Measurements from ENCODE around the gene PSMB8. TPM values are rescaled to one million over a fixed set of nuclear protein-coding genes. Genes with fewer than 3 reads are reported as not detected.

The PSMB8 gene
- total RNA-seq, 2 donors from 2014 or later, result 15.4 to 29.2 TPM

- Histone ChIP-seq H3K4me1 (peaks cover 0 to 30% of the 10 kb centered on the region in 2 donors), H3K27me3 (no peaks in the 10 kb centered on the region), H3K27ac (peak overlapping the region; percentile 94 to 95), H3K9me3 (no peaks in the 10 kb centered on the region), H3K4me3 (peak overlapping the region; percentile 70 to 73), H3K36me3 (peaks cover 40% of the 10 kb centered on the region)
- DNase-seq (ENCODE audit: low spot score), result no peak
- no peak for TF ChIP-seq CTCF (IDR thresholded peaks at IDR 0.05)
Observed at GRCh38 chr6:32843331-32843978, 392 bp downstream of the PSMB8 start.

GRCh38 chr6:32842690-32843089 lies 1.2 kb downstream of the PSMB8 start:
- Histone ChIP-seq H3K9me3 (no peaks in the 10 kb centered on the region), H3K4me3 (no peak overlapping the region), H3K36me3 (peaks cover 33% of the 10 kb centered on the region), H3K27ac (peak overlapping the region; percentile 94 to 95), H3K27me3 (no peaks in the 10 kb centered on the region), H3K4me1 (peaks cover 0 to 33% of the 10 kb centered on the region in 2 donors)
- no peak for TF ChIP-seq CTCF (IDR thresholded peaks at IDR 0.05)
- DNase-seq (ENCODE audit: low spot score), result no peak

GRCh38 chr6:32842021-32842650 lies 1.7 kb downstream of the PSMB8 start:
- Histone ChIP-seq H3K27ac (no peak overlapping the region), H3K4me3 (no peak overlapping the region), H3K4me1 (peaks cover 0 to 38% of the 10 kb centered on the region in 2 donors), H3K36me3 (peaks cover 27% of the 10 kb centered on the region), H3K9me3 (no peaks in the 10 kb centered on the region), H3K27me3 (no peaks in the 10 kb centered on the region)
- no peak for TF ChIP-seq CTCF (IDR thresholded peaks at IDR 0.05)
- no peak for DNase-seq (ENCODE audit: low spot score)

- no peak overlapping the region for H3K4me3 ChIP-seq
- H3K4me1 ChIP-seq, result peaks cover 0 to 38% of the 10 kb centered on the region in 2 donors
- H3K27me3 ChIP-seq, result no peaks in the 10 kb centered on the region
- H3K36me3 ChIP-seq, result peaks cover 13% of the 10 kb centered on the region
- no peak for DNase-seq (ENCODE audit: low spot score)
- no peak for TF ChIP-seq CTCF (IDR thresholded peaks at IDR 0.05)
- no peak overlapping the region for H3K27ac ChIP-seq
- no peaks in the 10 kb centered on the region for H3K9me3 ChIP-seq
Observed at GRCh38 chr6:32840604-32841246, 3.1 kb downstream of the PSMB8 start.

GRCh38 chr6:32839356-32839755 lies 4.5 kb downstream of the PSMB8 start:
- H3K27ac ChIP-seq, result peak overlapping the region; percentile 97 to 98
- H3K4me1 ChIP-seq, result peaks cover 0 to 26% of the 10 kb centered on the region in 2 donors
- H3K9me3 ChIP-seq, result no peaks in the 10 kb centered on the region
- DNase-seq (ENCODE audit: low spot score), result no peak
- no peak for TF ChIP-seq CTCF (IDR thresholded peaks at IDR 0.05)
- peaks cover 6% of the 10 kb centered on the region for H3K36me3 ChIP-seq
- H3K27me3 ChIP-seq, result no peaks in the 10 kb centered on the region
- no peak overlapping the region for H3K4me3 ChIP-seq
